ENCODE results near the gene RBM44. TPM values are rescaled to one million over a fixed set of nuclear protein-coding genes. Genes with fewer than 3 reads are reported as not detected.

RBM44 gene, protein sequence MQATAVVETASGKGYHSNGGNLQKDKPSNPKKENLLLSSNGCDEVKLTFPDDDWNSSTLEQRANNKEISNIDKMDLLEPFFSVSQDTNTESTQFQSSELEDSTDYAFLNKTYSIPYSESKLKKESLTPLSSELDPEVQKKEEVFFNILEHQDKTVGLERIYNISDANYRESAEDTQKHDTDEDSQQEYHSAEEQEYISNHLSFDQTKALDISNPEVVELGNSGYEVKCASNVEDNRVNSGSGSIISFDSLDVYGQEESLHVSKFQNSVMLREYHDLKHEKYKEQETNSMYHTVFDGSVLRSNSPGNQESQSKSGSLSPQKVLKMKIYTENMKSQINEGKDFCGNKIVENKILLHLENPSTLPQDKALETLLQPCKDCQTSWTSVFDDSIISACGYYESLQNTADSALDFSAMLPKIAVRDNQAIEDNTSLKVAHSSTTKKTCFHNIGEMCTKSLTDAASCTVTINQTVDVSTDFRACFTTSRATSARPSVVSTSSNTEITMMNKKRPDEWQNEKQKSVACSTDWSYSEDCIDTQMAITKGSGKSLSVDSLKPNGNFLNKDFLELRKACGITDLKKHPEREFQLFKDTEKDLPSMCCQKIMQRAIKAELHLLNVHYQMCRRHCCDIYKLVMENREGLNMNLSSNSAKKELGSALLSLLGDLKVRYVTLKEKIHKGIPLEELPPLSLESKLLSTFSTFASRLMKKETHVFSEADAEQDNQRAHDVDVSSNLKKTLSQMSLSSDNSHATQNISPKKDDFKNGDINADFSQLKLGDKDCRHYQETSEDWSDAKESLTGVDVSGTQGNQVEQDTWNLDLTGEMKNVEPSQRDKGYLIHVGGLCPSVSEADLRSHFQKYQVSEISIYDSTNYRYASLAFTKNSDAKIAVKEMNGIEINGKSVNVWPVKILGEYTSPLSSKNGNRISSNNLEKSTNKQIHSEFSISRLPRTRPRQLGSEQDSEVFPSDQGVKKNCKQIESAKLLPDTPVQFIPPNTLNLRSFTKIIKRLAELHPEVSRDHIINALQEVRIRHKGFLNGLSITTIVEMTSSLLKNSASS
- total RNA-seq (2021) (0.95 and 1.4 TPM in 2 replicates), Bru-seq, nascent RNA (percentile 54 among the genes with signal in this experiment), BruChase-seq, experiment 1, labeled RNA remaining after a 2-hour chase (percentile 61 among the genes with signal in this experiment), BruChase-seq, experiment 2, labeled RNA remaining after a 6-hour chase (percentile 47 among the genes with signal in this experiment)
- long read RNA-seq: 0 reads

GRCh38 chr2:237798236-237799059, at the start of gene RBM44:
RBM44 (plus strand) TSS chr2:237798779; CDS start chr2:237813610, 14,831 bp downstream.
- Histone ChIP-seq H3K27me3 (replicated peaks; ENCODE audit: insufficient read depth, low read depth, low read length, poor library complexity) (no peaks in the 10 kb centered on the region), H3K4me3 (ENCODE audit: low read depth, low read length, poor library complexity, severe bottlenecking) (no peak within 1 kb of the TSS), H3K36me3 (ENCODE audit: insufficient read depth, low read length, poor library complexity, severe bottlenecking) (no peaks in the 10 kb centered on the region), H3K27ac (ENCODE audit: low read depth, low read length, poor library complexity, severe bottlenecking) (no peak within 1 kb of the TSS), H3K4me1 (ENCODE audit: insufficient read depth, low read length, poor library complexity, severe bottlenecking) (no peaks in the 10 kb centered on the region), H3K9me3 (ENCODE audit: low read depth, low read length, poor library complexity, severe bottlenecking) (no peaks in the 10 kb centered on the region)
- DNase-seq (ENCODE audit: low spot score): no peak
- TF ChIP-seq CTCF (conservative IDR thresholded peaks at IDR 0.05; ENCODE audit: low read depth, low read length) (no peak), EZH2 (IDR thresholded peaks at IDR 0.05; ENCODE audit: borderline replicate concordance, low read depth, low read length, poor library complexity, severe bottlenecking) (no peak)
- POLR2A ChIA-PET (ENCODE audit: low non-redundant PET): interaction anchor here (0.6 kb wide), 1 partner anchor 148 kb away, joined by 9 read pairs; no protein-coding TSS in a partner anchor
- intact Hi-C loops (cut with micrococcal nuclease; ENCODE audit: unreplicated experiment): no loop called here
- BruUV-seq (replicated peaks): no TSS peak
- CTCF ChIA-PET: no interaction called here

DNA sequence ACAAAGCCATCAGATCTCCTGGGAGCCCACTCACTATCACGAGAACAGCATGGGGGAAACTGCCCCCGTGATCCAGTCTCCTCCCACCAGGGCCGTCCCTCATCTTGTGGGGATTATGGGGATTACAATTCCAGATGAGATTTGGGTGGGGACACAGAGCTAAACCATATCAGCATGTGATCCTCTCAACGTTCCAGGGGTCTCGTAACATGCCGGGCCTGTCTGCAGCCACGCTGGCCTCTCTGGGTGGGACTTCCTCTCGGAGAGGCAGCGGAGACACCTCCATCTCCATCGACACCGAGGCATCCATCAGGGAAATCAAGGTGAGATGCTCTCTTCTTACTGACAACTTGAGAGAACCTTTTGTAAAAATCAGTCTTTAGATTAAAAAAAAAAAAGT, 49.6 kb upstream of the RBM44 start:
- TF ChIP-seq EZH2 (IDR thresholded peaks at IDR 0.05; ENCODE audit: borderline replicate concordance, low read depth, low read length, poor library complexity, severe bottlenecking) (no peak), CTCF (conservative IDR thresholded peaks at IDR 0.05; ENCODE audit: low read depth, low read length) (no peak)
- ChIA-PET POLR2A (ENCODE audit: low non-redundant PET) (no interaction called here), CTCF (no interaction called here)
- DNase-seq (ENCODE audit: low spot score): no peak
- Histone ChIP-seq H3K36me3 (ENCODE audit: insufficient read depth, low read length, poor library complexity, severe bottlenecking) (peaks cover 8% of the 10 kb centered on the region), H3K27me3 (replicated peaks; ENCODE audit: insufficient read depth, low read depth, low read length, poor library complexity) (no peaks in the 10 kb centered on the region), H3K4me1 (ENCODE audit: insufficient read depth, low read length, poor library complexity, severe bottlenecking) (peaks cover 3% of the 10 kb centered on the region), H3K4me3 (ENCODE audit: low read depth, low read length, poor library complexity, severe bottlenecking) (no peak overlapping the region), H3K27ac (ENCODE audit: low read depth, low read length, poor library complexity, severe bottlenecking) (no peak overlapping the region), H3K9me3 (ENCODE audit: low read depth, low read length, poor library complexity, severe bottlenecking) (no peaks in the 10 kb centered on the region)
- intact Hi-C loops (cut with micrococcal nuclease; ENCODE audit: unreplicated experiment): loop anchor here (5.0 to 10.0 kb wide), 2 partner anchors 167 to 234 kb away; no protein-coding TSS in a partner anchor
- BruUV-seq (replicated peaks): no TSS peak
